GM18502 (cell line): ENCODE measurements around the gene KRT222.
A peak's percentile ranks its signal among the peaks of the same experiment; 100 is the strongest.

Experiments
- ATAC-seq: cut with Tn5 transposase; IDR thresholded peaks from one replicate; pipeline ENCODE4 v1.9.1; 2021; ENCODE audit warnings: mild to moderate bottlenecking; ENCODE audit not compliant: unreplicated experiment, poor library complexity

KRT222 gene

DNA sequence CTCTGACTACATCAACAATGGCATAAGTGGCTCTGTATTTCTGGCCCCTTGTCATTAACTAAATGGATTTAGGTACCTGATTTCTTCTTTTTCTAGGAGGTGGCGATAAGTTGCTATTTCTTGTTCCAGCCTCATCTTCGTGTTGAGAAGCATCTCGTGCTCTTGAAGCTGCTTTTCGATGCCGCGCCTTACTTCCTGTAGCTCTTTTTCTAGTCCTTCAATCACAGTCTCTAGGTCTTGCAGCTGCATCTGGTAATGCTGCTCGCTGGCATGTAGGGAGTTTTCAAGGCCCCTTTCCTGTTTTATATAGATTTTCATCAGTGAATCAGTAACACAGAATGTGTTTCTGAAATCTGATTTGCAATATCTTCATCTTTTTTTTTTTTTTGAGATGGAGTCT, 5.1 kb downstream of the KRT222 start:
- ATAC-seq = no peak

DNA sequence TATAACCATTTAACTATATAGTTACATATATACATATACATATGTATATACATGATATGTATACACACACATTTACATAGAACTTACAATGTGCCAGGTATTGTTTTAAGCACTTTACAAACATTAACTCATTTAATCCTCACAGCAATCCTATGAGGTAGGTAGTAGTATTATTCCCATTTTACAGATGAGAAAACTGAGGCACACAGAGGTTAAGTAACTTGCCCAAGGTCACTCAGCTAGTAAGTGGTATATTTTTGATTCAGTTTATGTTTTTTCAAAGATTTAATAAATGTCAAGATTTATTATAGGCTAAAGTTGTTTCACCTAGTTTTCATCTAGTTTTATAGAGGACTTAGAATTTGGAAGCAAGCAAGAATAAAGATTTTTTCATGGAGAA, 6.6 kb downstream of the KRT222 start:
- ATAC-seq = no peak

DNA sequence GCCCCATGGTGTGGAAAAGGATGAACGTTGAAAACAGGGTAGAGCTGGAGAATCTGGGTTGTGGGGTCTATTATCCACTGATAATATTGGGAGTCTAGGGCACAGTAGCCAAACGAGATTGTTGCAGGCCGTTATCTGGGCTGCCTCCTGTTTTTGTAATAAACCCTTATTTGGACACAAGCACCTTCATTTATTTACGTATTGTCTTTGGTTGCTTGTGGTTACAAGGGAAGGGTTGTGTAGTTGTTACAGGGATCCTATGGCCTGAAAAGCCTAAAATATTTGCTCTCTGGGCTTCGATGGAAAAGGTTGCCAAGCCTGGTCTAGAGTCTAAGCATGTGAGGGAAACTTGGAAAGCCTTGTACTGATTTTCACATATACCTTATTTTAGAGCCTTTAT, 13.0 kb downstream of the KRT222 start:
- ATAC-seq = no peak

DNA sequence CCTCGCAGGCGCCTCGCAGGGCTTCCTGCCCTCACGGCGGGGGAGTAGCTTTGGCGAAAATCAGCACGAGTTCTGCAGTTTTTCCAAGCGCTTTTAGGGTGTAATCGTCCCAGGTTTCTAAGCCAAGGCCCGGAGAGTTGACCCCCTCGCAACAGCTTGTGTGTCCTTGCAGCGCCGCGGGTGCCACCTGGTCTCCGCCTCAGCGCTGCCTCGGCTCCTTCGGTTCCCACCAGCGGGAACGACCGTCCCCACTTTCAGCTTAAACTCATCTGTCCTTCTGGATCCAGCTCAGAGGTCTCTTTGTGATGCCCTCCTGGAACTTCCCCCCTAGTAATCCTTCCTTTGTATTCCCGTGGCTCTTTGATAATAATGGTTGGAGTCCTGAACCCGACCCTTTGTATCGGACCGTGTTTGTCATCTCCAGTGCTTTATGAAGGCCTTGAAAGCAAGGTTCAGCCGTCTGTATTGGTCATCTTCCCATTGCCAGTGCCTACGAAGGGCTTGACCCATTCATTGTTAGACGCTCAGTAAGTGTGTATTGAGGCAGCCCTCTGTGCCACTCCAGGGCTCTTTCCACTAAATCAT, 16.5 kb downstream of the KRT222 start:
- ATAC-seq = peak; percentile 35

GRCh38 chr17:40647624-40648383, 17.2 kb downstream of the KRT222 start, which contains the start of gene SMARCE1:
Gene SMARCE1 (minus strand): TSS chr17:40647818. CDS start chr17:40645802, 2,016 bp downstream.
- peak; percentile 65 for ATAC-seq

DNA sequence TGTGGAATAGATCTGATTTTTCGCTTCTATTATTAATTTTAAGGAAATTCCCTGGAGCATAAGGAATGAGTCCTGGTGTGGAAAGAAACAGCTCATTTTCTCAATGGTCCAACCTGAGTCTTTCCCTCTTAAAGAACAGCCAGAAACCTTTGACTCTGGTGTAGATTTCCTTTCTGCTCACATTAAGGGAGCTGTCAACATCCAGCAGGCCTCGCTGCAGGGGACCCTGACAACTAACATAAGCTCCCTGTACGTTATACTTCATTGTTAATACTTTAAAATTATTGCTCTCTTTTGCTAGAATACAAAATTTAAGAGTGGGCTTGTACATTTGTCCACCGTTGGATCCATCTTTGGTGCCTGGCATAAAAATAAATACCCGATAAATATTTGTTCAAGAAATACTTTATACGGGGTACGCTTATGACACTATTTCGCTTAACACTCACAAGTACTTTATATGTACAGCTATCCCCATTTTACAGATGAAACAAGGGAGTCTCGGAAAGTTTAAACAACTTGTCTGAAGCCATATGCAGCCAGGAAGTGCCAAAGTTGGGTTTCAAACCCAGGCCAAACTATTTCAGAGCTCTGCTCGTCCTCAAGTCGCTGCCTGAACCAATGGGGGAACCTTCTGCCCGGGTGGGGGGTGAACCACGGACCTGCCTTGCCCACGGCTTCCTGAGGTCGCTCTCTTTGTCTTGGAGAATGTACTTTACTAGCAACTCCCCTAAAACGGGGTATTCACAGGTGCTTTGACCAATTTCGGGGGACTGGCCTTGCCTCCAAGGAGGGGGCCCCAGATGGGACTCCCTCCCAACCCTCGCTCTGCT, 18.0 kb downstream of the KRT222 start:
- peak; percentile 52 for ATAC-seq

GRCh38 chr17:40645943-40646342, 19.0 kb downstream of the KRT222 start:
- ATAC-seq = no peak

GRCh38 chr17:40645291-40645690, 19.7 kb downstream of the KRT222 start:
- no peak for ATAC-seq

GRCh38 chr17:40637931-40638330, 27.0 kb downstream of the KRT222 start:
- ATAC-seq = no peak

GRCh38 chr17:40633871-40634270, 31.1 kb downstream of the KRT222 start:
- no peak for ATAC-seq

- ATAC-seq = no peak
Observed at GRCh38 chr17:40632216-40632615, 32.8 kb downstream of the KRT222 start.

DNA sequence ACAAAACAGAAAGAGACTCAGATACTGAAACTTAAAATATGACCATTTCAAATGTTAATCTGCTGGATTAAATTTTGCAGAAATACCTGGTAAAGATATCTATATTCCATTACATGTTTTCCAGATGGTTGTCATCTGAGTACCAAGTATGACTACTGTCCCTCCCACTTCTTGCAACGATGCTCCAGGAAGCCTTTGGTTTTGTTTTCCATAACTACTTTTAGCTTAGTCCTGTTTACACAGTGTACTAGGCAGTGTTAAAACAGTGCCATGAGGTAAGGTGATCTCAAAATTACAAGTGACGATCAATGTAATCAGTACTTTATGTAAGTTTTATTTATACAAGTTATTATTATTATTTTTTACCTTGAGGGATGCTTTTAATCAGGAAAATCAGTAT, 35.1 kb downstream of the KRT222 start:
- no peak for ATAC-seq

- no peak for ATAC-seq
Observed at GRCh38 chr17:40625311-40625710, 39.7 kb downstream of the KRT222 start.

GRCh38 chr17:40623419-40624210, 41.4 kb downstream of the KRT222 start:
- no peak for ATAC-seq

DNA sequence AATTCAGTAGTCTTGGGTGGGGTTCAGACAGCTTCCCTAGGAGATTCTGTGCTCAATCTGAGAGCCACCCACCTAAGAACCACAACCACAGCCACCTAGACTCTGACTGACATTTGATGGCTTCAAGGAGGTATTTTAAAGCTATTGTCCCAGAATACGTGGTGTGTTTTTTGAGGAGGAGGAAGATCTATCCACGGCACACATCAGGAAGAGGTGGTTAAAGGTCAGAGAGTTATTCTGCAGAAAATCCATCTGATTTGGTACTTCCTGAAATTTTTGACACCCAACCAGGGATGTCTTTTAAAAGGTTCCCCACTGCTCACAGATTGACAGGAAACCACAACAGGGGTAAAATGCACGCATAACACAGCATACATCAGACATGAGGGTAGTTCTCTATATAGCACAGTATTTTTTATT, 42.5 kb downstream of the KRT222 start:
- ATAC-seq = no peak

DNA sequence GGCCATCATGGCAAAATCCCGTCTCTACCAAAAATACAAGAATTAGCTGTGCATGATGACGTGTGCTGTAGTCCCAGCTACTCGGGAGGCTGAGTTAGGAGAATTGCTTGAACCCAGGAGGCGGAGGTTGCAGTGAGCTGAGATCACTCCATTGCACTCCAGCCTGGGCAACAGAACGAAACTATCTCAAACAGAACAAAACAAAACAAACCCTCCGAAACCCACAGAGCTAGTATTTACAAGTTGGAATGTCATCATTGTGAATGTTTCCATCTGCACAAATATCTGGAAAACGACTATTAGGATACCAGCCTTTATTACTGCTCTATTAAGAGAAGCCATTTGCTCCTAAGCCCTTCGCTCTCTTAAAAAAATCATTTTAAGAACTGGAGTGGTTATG, 43.4 kb downstream of the KRT222 start:
- ATAC-seq = no peak

- no peak for ATAC-seq
Observed at GRCh38 chr17:40621019-40621418, 44.0 kb downstream of the KRT222 start.

DNA sequence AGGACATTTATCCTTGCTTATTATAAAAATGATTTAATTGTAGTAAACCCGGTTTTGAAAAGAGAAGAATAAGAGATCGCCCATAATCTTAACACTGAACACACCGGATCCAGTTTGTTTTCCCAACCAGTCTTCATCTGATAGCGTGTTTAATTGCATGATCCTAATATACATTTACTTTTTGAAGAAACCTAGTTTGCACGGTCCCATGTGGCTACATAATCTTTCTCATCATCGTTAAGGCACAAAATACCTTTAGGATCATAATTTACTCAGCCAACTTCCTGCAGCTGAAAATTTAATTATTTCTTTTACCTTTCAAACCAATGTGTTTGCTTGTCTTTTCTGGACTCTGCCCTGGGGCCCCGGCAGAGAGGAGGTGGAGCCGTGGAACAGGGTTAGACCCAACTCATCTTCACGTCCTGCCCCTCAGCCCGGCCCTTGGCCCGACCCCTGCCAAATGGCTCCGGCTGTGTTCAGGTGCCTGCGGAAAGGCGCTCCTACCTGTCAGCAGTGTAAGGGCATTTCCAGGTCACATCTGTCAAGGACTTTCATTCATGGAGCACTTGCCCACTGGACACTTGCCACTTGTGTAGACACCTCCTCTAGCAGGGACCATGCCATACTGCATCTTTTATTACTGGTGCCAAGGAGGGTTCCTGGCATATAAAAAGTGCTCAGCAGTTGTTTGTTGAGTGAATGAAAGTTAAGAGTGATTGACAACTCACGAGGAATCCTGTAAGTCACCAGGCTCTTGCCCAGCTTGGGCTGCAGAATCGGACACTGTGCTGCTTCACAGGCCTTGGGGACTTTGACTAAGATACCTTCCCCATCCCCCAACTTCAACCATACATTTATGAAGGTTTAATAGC, 46.0 kb downstream of the KRT222 start:
- no peak for ATAC-seq

DNA sequence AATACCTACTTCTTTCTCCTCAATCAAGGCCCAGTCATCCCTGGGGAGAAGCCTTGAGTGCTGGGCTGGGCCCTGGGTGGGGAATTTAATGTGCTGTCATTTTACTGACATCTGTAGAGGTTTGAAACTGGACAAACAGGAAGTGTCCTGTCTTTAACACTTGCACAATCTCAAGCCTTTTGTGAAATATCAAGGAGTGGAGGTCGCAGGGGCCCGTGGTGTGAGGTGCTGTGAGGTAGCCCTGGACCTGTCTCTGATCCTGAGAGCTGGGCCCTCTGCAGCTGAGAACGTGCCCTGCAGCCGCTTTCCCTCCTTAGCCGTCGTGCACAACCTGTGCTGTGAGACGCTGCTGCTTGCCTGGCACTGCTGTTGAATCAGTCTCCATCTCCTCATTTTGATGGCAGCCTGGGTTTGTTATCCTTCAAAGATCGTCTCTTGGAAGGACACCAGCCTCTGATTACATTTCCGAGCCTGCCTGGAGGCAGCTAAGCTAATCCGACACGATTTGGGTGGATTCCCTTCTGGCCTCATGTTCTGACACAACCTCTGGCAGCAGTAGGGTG, 47.2 kb downstream of the KRT222 start:
- no peak for ATAC-seq
